HG03103 (cell line): ENCODE data around the gene GOSR2.
"Not testable (repeated sequence)": the region's sequence is repeated elsewhere in the genome, so short reads cannot be mapped to it uniquely, and the experiment has no call there.

ENCODE experiments used
- ATAC-seq: cut with Tn5 transposase; IDR thresholded peaks from one replicate; pipeline ENCODE4 v1.9.1; 2021; ENCODE audit warnings: low read depth; ENCODE audit not compliant: unreplicated experiment

The GOSR2 gene

GRCh38 chr17:46984892-46985291 is 61.9 kb downstream of the GOSR2 start:
- no peak for ATAC-seq

GRCh38 chr17:46986366-46986765 is 63.4 kb downstream of the GOSR2 start:
- ATAC-seq = no peak

- ATAC-seq = not testable (repeated sequence)
Measured at GRCh38 chr17:46987927-46988326, 65.0 kb downstream of the GOSR2 start.

GRCh38 chr17:46989637-46990431 is 66.9 kb downstream of the GOSR2 start:
- no peak for ATAC-seq

- ATAC-seq = no peak
Measured at GRCh38 chr17:46991617-46992016, 68.7 kb downstream of the GOSR2 start.
